K562 (cell line): ENCODE results near the gene IGSF21. TPM values are rescaled to one million over a fixed set of nuclear protein-coding genes. Genes with fewer than 3 reads are reported as not detected.

Experiments used
- ATAC-seq: fragments of 200-7000 bp; cut with Tn5 transposase; 3 replicates; pipeline ENCODE4 v1.9.1; 2020; ENCODE audit warnings: moderate library complexity
- BruUV-seq: library from RNA; stranded (reverse); fragments of 400-500 nt; replicated peaks from 2 replicates; lab custom pipeline; 2021; lab: Mats Ljungman, UMichigan
- CTCF ChIA-PET: fragments of 300-600 bp; formaldehyde crosslinking; extraction: SDS; loops from one replicate; lab custom pipeline; 2021; ENCODE audit warnings: low intra/inter-chr PET ratio; lab: Yijun Ruan, JAX
- POLR2A ChIA-PET: fragments of 300-600, 350-650 bp; sonication (Branson Sonifier 250); formaldehyde crosslinking; extraction: SDS; loops from one replicate; lab custom pipeline; 2021; ENCODE audit warnings: antibody characterized with exemption, inconsistent platforms; lab: Yijun Ruan, JAX
- DNase-seq, 4 experiments: peaks; one replicate each; pipeline versions ENCODE4 v3.0.0 to v3.0.0-alpha.2; 2011 to 2018; ENCODE audit warnings: low spot score in 3 of 4, mixed read lengths in 3 of 4; ENCODE audit errors: extremely low read depth in 1 of 4
- FAIRE-seq: peaks from 2 replicates; lab custom pipeline; 2011; peaks lifted over from hg19 to GRCh38; lab: Jason Lieb, UNC
- H2AFZ ChIP-seq: 2 replicates; pipeline ENCODE4 v1.6.0; 2011; ENCODE audit warnings: low read depth, low read length, control low read depth, inconsistent platforms
- H3K27ac ChIP-seq: fragments of 200-600 bp; 3 replicates; pipeline ENCODE4 v1.8.0; 2011; ENCODE audit warnings: low read depth, mild to moderate bottlenecking, control low read depth, inconsistent platforms, low read length, moderate library complexity, mixed read lengths; ENCODE audit errors: extremely low read depth
- H3K27me3 ChIP-seq, 2 experiments: fragments of 300-600 bp in 1 of 2; 2 replicates in 1 of 2; 3 replicates in 1 of 2; pipeline versions ENCODE4 v1.6.0 to v1.8.0; 2011; ENCODE audit warnings: inconsistent platforms in 2 of 2, low read length in 2 of 2, mild to moderate bottlenecking in 1 of 2, mixed read lengths in 1 of 2, moderate library complexity in 1 of 2; ENCODE audit not compliant: control insufficient read depth in 2 of 2, insufficient read depth in 2 of 2
- H3K36me3 ChIP-seq: fragments of 300-600 bp; 3 replicates; pipeline ENCODE4 v1.8.0; 2011; ENCODE audit warnings: mild to moderate bottlenecking, low read length, inconsistent platforms; ENCODE audit not compliant: control insufficient read depth, insufficient read depth
- H3K4me1 ChIP-seq, 2 experiments: fragments of 200-600 bp in 1 of 2; replicated peaks in 1 of 2; 2 replicates in 1 of 2; 3 replicates in 1 of 2; pipeline versions ENCODE4 v1.5.1 to v1.8.0; 2011; ENCODE audit warnings: inconsistent platforms in 2 of 2, low read length in 2 of 2, mild to moderate bottlenecking in 1 of 2, mixed read lengths in 1 of 2, moderate library complexity in 1 of 2; ENCODE audit not compliant: control insufficient read depth in 2 of 2, insufficient read depth in 2 of 2
- H3K4me2 ChIP-seq: 2 replicates; pipeline ENCODE4 v1.6.1; 2011; ENCODE audit warnings: low read length, control low read depth, inconsistent platforms, mixed read lengths; ENCODE audit not compliant: insufficient read depth
- H3K4me3 ChIP-seq: fragments of 200-600 bp; sonication (generic), shearing (Covaris generic); 2 replicates; pipeline ENCODE4 v1.5.1; 2016; ENCODE audit warnings: control low read depth, inconsistent platforms
- H3K79me2 ChIP-seq: fragments of 200-600 bp; 3 replicates; pipeline ENCODE4 v1.8.0; 2011; ENCODE audit warnings: low read length, inconsistent platforms; ENCODE audit not compliant: control insufficient read depth, insufficient read depth
- H3K9ac ChIP-seq, 2 experiments: 2 replicates each; pipeline versions ENCODE4 v1.6.0 to v1.6.1; 2011; ENCODE audit warnings: low read depth in 2 of 2, low read length in 2 of 2, control low read depth in 1 of 2, inconsistent platforms in 1 of 2, mild to moderate bottlenecking in 1 of 2, mixed read lengths in 1 of 2; ENCODE audit not compliant: insufficient read depth in 1 of 2
- H3K9me1 ChIP-seq: one replicate; pipeline ENCODE4 v1.6.0; 2011; ENCODE audit warnings: inconsistent platforms, mild to moderate bottlenecking, low read length, moderate library complexity; ENCODE audit not compliant: control insufficient read depth, insufficient read depth
- H3K9me3 ChIP-seq: replicated peaks from 2 replicates; pipeline ENCODE4 v1.5.1; 2011; ENCODE audit warnings: low read depth, low read length, inconsistent platforms; ENCODE audit not compliant: control insufficient read depth, insufficient read depth
- H4K20me1 ChIP-seq: replicated peaks from 2 replicates; pipeline ENCODE4 v1.6.1; 2011; ENCODE audit warnings: low read length, inconsistent platforms, mixed read lengths; ENCODE audit not compliant: control insufficient read depth, insufficient read depth
- ADNP ChIP-seq: fragments of 200-800 bp; sonication (Bioruptor generic); IDR thresholded peaks from 2 replicates; pipeline ENCODE4 v1.6.1; 2016; ENCODE audit warnings: missing genetic modification characterization, missing compliant biosample characterization
- BCOR ChIP-seq: fragments of 450-650 bp; IDR thresholded peaks from 2 replicates; pipeline ENCODE4 v1.6.1; 2016
- CHD4 ChIP-seq: fragments of 200-600 bp; sonication (generic); IDR thresholded peaks from 3 replicates; pipeline ENCODE4 v1.6.1; 2012; ENCODE audit warnings: low read depth, mild to moderate bottlenecking, mixed read lengths, low read length, inconsistent platforms; ENCODE audit not compliant: insufficient read depth, insufficient replicate concordance, poor library complexity, severe bottlenecking
- CSDE1 ChIP-seq, 2 experiments: fragments of 450-650 bp; IDR thresholded peaks; 2 replicates each; pipeline ENCODE4 v1.6.1; 2016; ENCODE audit warnings: mild to moderate bottlenecking in 1 of 2
- EHMT2 ChIP-seq: fragments of 450-650 bp; IDR thresholded peaks from 2 replicates; pipeline ENCODE4 v1.6.1; 2018; ENCODE audit warnings: antibody characterized with exemption
- KDM1A ChIP-seq, 2 experiments: fragments of 450-650 bp; IDR thresholded peaks; 2 replicates each; pipeline ENCODE4 v1.6.1; 2016; ENCODE audit warnings: mild to moderate bottlenecking in 2 of 2
- MED1 ChIP-seq: sonication (generic); formaldehyde crosslinking; IDR thresholded peaks from 2 replicates; pipeline ENCODE4 v1.8.1; 2023; ENCODE audit warnings: missing genetic modification reagents, borderline replicate concordance
- RBM25 ChIP-seq: fragments of 200-400 bp; formaldehyde crosslinking; IDR thresholded peaks from 2 replicates; pipeline ENCODE4 v1.6.1; 2018; ENCODE audit warnings: low read length, low read depth, moderate library complexity; ENCODE audit not compliant: severe bottlenecking
- SP2 ChIP-seq: IDR thresholded peaks from 2 replicates; pipeline ENCODE4 v1.6.1; 2011; ENCODE audit warnings: mild to moderate bottlenecking, low read depth, low read length, moderate library complexity; ENCODE audit not compliant: poor library complexity, severe bottlenecking; ENCODE audit errors: extremely low read depth
- TCFL5 ChIP-seq: fragments of 250-450 bp; sonication (Bioruptor Pico); conservative IDR thresholded peaks from 2 replicates; pipeline ENCODE4 v1.6.1; 2021; ENCODE audit warnings: mild to moderate bottlenecking, moderate library complexity, matching md5 sums
- ZFP36 ChIP-seq: fragments of 150-350 bp; IDR thresholded peaks from 2 replicates; pipeline ENCODE4 v1.6.1; 2018; ENCODE audit warnings: low read length, low read depth; ENCODE audit not compliant: partially characterized antibody
- whole genome bisulfite sequencing: fragments of 100-300 bp; shearing (Covaris generic); methylation state at CpG from one replicate; pipeline ENCODE4 v1.1.6; 2016; ENCODE audit warnings: low coverage, mixed read lengths; ENCODE audit not compliant: insufficient coverage; ENCODE audit errors: missing lambda C conversion rate; 5-methylcytosine and 5-hydroxymethylcytosine counted together
- in situ Hi-C: fragments of 300-500 bp; cut with MboI; formaldehyde crosslinking; loops from 4 replicates; pipeline ENCODE4 v1.15.0; 2018; ENCODE audit warnings: inconsistent platforms, mixed read lengths
- intact Hi-C: fragments of 100-400 bp; cut with micrococcal nuclease; formaldehyde crosslinking; loops from 2 replicates; pipeline ENCODE4 v1.14.2; 2022
- polyA plus RNA-seq, 8 experiments: library from polyadenylated mRNA; depleted of rRNA in 4 of 8; stranded (reverse) in 5 of 8; unstranded in 3 of 8; fragments of >200 nt; fragmentation: Nextera tagmentation in 2 of 8; fragmentation: Illumina TruSeq in 1 of 8; extraction: Ambion mirVana in 2 of 8; extraction: Trizol in 1 of 8; gene quantifications; 2 replicates each; pipeline versions ENCODE4 v1.2.1 to v1.2.3, GENCODE V29; 2011 to 2014; ENCODE audit warnings: inconsistent platforms in 1 of 8, missing spikeins in 1 of 8
- total RNA-seq, 7 experiments: library from RNA; depleted of rRNA in 6 of 7; stranded (reverse); fragments of >200 nt in 6 of 7; fragmentation: Illumina TruSeq in 2 of 7; extraction: Trizol in 2 of 7; gene quantifications; 2 replicates each; pipeline versions ENCODE4 v1.2.1 to v1.2.3, GENCODE V29; 2011 to 2021; ENCODE audit warnings: low replicate concordance in 1 of 7
- TF ChIP-seq, protein P1 (sequence below): fragments of 450-650 bp; IDR thresholded peaks from 2 replicates; pipeline ENCODE4 v1.6.1; 2018; ENCODE audit warnings: mild to moderate bottlenecking, low read depth; ENCODE audit not compliant: partially characterized antibody
- TF ChIP-seq, protein P2 (sequence below): fragments of 450-650 bp; formaldehyde crosslinking; IDR thresholded peaks from 2 replicates; pipeline ENCODE4 v1.4.0; 2022; ENCODE audit warnings: mild to moderate bottlenecking, moderate library complexity
- TF ChIP-seq, protein P3 (sequence below): fragments of 250-450 bp; sonication (Bioruptor Pico); IDR thresholded peaks from 2 replicates; pipeline ENCODE4 v1.5.0; 2022; ENCODE audit warnings: mild to moderate bottlenecking
- TF ChIP-seq, protein P4 (sequence below): fragments of 450-650 bp; conservative IDR thresholded peaks from 2 replicates; pipeline ENCODE4 v1.6.1; 2016; ENCODE audit warnings: missing genetic modification characterization, low read depth, mild to moderate bottlenecking, missing compliant biosample characterization, moderate library complexity

IGSF21 gene
- total and polyA plus RNA-seq, 9 of the 15 experiments (the other 6 are each of a cell fraction or from before 2014, with no cell fraction given), result not detected

DNA sequence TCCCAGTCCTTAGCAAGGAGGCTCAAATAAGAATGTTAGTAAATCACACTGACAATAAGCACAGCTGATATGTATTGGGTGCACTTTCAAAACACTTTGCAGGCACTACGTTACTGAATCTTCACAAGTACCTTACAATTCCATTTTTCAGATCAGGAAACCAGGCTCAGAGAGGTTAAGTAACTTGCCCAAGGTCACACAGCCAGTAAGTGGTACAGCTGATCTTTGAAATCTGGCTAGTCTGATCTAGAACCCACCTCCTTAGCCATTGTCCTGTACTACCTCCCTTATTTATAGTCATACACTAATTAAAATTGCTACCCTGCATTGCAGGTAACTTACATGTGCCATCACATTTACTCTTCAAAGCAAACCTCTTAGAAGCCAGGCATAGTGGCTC is 251.0 kb downstream of the IGSF21 start:
- peak; percentile 82 for TF ChIP-seq ZFP36
- TF ChIP-seq, protein P1, sequence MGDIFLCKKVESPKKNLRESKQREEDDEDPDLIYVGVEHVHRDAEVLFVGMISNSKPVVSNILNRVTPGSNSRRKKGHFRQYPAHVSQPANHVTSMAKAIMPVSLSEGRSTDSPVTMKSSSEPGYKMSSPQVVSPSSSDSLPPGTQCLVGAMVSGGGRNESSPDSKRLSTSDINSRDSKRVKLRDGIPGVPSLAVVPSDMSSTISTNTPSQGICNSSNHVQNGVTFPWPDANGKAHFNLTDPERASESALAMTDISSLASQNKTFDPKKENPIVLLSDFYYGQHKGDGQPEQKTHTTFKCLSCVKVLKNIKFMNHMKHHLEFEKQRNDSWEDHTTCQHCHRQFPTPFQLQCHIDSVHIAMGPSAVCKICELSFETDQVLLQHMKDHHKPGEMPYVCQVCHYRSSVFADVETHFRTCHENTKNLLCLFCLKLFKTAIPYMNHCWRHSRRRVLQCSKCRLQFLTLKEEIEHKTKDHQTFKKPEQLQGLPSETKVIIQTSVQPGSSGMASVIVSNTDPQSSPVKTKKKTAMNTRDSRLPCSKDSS, result no peak
- TF ChIP-seq EHMT2, result no peak
- TF ChIP-seq KDM1A (IDR thresholded peaks at IDR 0.05), result peak in 1 of 2 experiments; percentile 52; a peak in 1 of 4 replicates
- TF ChIP-seq CHD4, result peak; percentile 43
- TF ChIP-seq ADNP (tag), result 0 out of 2 replicates have a peak, but pooled peaks have one; percentile 36
- peak; percentile 98 for TF ChIP-seq RBM25
- TF ChIP-seq CSDE1 (IDR thresholded peaks at IDR 0.05), result no peak
- TF ChIP-seq MED1 (CRISPR knock-in tag), result no peak
- peak; percentile 90 for TF ChIP-seq BCOR
- no peak for TF ChIP-seq SP2
- TF ChIP-seq TCFL5, result no peak
- TF ChIP-seq, protein P2, sequence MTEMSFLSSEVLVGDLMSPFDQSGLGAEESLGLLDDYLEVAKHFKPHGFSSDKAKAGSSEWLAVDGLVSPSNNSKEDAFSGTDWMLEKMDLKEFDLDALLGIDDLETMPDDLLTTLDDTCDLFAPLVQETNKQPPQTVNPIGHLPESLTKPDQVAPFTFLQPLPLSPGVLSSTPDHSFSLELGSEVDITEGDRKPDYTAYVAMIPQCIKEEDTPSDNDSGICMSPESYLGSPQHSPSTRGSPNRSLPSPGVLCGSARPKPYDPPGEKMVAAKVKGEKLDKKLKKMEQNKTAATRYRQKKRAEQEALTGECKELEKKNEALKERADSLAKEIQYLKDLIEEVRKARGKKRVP, result no peak
- TF ChIP-seq, protein P3, sequence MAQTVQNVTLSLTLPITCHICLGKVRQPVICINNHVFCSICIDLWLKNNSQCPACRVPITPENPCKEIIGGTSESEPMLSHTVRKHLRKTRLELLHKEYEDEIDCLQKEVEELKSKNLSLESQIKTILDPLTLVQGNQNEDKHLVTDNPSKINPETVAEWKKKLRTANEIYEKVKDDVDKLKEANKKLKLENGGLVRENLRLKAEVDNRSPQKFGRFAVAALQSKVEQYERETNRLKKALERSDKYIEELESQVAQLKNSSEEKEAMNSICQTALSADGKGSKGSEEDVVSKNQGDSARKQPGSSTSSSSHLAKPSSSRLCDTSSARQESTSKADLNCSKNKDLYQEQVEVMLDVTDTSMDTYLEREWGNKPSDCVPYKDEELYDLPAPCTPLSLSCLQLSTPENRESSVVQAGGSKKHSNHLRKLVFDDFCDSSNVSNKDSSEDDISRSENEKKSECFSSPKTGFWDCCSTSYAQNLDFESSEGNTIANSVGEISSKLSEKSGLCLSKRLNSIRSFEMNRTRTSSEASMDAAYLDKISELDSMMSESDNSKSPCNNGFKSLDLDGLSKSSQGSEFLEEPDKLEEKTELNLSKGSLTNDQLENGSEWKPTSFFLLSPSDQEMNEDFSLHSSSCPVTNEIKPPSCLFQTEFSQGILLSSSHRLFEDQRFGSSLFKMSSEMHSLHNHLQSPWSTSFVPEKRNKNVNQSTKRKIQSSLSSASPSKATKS, result no peak
- TF ChIP-seq, protein P4, sequence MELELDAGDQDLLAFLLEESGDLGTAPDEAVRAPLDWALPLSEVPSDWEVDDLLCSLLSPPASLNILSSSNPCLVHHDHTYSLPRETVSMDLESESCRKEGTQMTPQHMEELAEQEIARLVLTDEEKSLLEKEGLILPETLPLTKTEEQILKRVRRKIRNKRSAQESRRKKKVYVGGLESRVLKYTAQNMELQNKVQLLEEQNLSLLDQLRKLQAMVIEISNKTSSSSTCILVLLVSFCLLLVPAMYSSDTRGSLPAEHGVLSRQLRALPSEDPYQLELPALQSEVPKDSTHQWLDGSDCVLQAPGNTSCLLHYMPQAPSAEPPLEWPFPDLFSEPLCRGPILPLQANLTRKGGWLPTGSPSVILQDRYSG (tag), result no peak
- no peaks in the 10 kb centered on the region for H3K4me1 ChIP-seq
- no peaks in the 10 kb centered on the region for H3K9me3 ChIP-seq
- H3K27ac ChIP-seq, result no peak overlapping the region
- no peak overlapping the region for H3K9ac ChIP-seq
- no peaks in the 10 kb centered on the region for H3K9me1 ChIP-seq
- DNase-seq (no peak), FAIRE-seq (no peak), ATAC-seq (no peak)
- WGBS, result 4% methylated on average over 1 of the region's 1 CpG
- in situ Hi-C loops, result no loop called here
- no peak overlapping the region for H2AFZ ChIP-seq
- intact Hi-C loops, result no loop called here
- POLR2A ChIA-PET, result no interaction called here
- H3K27me3 ChIP-seq, result peaks cover 0 to 24% of the 10 kb centered on the region in 2 experiments; a peak in 3 of 5 replicates
- H3K4me2 ChIP-seq, result no peak overlapping the region
- no peaks in the 10 kb centered on the region; the same call in 1 of the 2 replicates for H4K20me1 ChIP-seq
- no TSS peak for BruUV-seq
- CTCF ChIA-PET, result no interaction called here
- H3K79me2 ChIP-seq, result no peaks in the 10 kb centered on the region
- H3K4me3 ChIP-seq, result no peak overlapping the region
- H3K36me3 ChIP-seq, result no peaks in the 10 kb centered on the region
